GM10266 (cell line): ENCODE results near the gene ABTB2.

Experiments
- DNase-seq: peaks from one replicate; pipeline ENCODE4 v3.0.0; 2012; ENCODE audit errors: extremely low spot score
- TF ChIP-seq, protein P1 (sequence below): IDR thresholded peaks from 2 replicates; pipeline ENCODE4 v1.5.1; 2012; ENCODE audit warnings: mild to moderate bottlenecking, low read depth; ENCODE audit not compliant: control insufficient read depth, insufficient read depth; ENCODE audit errors: missing control alignments

The ABTB2 gene

DNA sequence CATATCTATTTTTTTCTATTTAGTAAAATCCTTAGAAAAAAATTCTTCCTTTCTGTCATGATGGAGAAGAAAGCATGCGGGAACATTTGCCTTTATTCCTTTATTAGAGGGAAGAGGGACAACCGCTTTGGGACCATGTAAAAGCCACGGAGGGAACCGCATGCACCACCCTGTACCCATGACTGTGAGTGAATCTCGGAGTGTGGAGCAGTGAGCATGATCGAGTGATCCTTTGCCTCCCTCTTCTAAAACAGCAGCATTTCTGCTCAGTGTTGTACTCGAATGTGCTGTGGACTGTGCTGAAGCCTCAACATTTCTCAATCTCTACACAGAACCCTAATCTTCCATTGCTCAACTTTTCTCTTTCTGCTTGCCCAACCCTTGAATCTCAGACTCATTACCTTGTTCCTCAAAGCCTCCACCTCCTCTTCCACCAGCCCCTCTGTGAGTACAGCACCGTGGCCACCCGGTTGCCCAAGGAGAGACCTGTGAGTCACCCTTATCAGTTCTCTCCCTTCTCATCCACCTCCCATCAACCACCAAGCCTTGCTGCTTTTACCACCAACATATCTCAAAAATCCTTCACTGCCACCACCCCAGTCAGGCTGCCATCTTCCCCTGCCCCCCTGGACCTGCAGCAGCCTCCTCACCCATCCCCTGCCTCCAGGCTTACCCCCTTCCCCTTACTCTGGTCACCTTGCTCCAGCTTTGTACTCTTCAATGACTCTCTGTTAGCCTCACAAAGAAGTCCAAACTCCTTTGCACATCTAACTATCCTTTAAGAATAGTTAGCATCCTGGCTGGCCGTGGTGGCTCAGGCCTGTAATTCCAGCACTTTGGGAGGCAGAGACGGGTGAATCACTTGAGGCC is 149.3 kb downstream of the ABTB2 start:
- TF ChIP-seq, protein P1, sequence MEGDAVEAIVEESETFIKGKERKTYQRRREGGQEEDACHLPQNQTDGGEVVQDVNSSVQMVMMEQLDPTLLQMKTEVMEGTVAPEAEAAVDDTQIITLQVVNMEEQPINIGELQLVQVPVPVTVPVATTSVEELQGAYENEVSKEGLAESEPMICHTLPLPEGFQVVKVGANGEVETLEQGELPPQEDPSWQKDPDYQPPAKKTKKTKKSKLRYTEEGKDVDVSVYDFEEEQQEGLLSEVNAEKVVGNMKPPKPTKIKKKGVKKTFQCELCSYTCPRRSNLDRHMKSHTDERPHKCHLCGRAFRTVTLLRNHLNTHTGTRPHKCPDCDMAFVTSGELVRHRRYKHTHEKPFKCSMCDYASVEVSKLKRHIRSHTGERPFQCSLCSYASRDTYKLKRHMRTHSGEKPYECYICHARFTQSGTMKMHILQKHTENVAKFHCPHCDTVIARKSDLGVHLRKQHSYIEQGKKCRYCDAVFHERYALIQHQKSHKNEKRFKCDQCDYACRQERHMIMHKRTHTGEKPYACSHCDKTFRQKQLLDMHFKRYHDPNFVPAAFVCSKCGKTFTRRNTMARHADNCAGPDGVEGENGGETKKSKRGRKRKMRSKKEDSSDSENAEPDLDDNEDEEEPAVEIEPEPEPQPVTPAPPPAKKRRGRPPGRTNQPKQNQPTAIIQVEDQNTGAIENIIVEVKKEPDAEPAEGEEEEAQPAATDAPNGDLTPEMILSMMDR = no peak
- DNase-seq = no peak

DNA sequence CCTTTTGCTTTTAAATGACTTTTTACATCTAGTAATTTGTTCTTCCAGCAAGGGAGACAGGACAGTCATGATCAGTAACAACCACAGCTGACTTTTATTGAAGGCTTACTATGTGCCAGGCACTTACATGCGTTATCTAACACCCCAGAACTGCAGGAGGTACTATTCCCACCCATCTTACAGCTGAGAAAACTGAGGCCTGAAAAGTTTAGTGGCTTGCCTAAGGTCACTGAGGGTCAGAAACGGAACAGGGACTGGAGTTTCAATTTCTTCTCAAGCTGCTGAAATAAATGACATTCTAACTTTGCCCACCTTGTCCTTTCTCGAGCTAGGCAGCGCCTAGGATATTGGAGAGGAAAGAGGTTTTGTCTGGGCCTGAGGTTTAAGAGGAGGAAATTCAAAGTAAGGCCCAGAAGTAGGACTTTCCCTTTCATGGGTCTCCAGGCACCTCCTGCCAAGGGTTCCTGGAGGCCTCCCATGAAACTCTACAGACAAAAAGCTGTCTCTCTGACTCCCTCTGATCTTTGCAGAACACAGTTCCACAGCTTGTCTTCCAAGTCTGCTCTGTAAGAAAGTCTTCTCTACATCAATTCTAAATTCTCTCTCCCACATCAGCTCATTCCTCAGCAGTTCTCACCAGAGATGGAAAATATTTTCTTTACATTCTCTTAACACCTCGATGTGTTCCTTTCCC is 150.2 kb downstream of the ABTB2 start:
- DNase-seq = no peak
- TF ChIP-seq, protein P1 = no peak

DNA sequence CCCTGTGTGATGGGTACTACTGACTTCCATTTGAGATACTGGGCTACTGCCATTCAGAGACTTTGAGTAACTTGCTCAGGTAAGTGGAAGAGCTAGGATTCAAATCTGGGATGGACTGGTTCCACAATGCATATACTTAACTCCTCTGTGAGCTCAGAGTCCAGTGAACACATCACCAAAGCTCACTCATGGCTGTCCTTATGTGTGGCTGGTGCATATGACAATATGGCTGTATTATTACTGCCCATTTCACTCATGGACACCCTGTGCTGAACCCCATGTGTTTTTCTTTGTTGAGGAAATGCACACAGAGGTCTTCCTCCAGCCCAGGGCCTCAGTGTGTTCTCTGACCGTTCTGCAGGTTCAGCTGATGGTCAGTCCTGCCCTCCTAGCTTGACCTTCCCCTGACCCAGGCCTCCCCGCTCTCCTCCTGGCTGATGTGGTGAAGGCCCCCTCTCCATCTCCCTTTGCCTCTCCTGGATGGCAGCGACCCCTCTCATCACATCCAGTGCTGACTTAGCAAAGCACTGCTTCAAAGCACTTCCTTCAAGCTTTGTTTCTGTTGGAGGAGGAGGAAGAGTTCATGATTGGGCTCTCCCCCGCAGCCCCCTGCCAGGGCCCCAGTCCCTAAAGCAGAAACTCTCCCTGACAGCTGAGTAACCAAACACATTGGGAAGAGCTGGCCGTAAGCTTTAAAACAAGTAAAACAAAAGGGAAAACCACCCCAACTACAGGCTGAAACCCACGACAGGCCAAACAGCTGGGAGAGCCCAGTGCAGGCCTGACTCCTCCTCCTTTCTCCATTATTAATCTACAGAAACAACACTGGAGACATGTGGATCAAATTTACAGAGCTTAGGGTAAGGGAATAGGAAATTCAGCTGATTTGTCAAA is 151.2 kb downstream of the ABTB2 start:
- TF ChIP-seq, protein P1 = no peak
- no peak for DNase-seq

DNA sequence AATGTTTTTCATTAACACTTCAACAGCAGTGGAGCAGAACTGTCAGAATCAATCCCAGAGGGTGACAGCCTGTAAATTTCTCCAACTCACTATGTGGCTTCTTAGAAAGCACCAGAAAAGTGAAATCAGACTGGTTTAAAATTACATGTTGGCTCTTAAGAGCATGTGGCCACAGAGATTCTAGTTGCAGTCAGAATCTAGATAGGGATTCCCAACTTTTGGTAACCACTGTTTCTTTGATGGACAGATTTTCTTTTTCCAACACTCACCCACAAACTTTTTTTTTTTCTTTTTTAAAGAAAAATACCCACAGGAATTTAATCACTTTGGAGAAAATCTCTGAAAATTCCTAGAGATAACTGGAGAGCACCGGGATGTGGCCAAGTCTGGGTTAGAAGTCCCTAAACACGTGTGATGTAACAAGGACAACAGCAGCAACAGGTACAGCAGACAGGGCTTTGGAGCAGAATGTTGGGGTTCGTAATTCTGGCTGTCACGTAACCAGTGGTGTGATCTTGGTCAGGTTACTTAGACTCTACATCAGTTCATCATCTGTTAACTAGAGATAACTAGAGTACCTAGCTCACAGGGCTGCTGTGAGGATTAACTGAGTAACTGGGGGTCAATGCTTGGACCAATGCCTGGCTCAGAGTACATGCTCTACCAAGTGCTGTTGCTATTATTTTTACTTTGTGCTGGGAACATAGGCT is 152.3 kb downstream of the ABTB2 start:
- no peak for DNase-seq

DNA sequence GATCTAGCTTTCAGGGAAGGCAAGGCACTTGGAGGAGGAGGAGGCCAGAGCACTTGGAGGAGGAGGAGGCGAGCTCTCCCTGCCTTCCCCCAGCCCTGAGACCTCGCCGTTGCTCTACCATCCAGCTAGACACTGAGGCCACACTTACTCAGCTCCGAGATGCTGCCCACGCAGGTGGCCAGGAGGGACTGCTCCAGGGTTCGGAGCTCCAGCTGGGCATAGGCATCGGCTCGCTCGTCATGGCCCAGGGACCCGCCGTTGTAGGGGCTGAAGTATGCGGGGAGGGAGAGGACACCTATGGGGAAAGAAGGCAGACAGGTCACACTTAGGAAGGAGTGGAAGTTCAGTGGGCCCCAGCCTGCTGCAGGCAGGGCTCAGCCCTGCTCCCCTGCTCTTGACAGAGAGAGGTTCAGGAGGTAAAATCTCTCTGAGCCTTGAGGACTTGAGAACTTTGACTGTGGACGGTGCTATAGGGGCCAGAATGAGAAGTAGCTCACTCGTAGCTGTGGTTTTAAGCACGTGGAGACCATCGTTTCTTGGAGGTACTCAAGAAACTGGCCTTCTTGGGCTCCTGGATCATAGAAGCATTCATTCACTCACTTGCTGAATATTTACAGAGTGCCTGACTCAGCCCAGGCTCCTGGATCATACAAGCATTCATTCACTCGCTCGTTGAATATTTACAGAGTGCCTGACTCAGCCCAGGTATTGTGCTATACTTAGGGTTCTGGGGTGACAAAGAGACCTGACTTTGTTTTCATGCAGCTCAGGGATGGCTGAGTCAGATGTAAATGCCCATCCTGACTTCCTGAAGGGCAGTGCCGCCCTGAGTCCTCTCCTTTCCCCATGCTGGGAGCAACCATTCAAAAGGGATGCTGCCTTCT is 153.2 kb downstream of the ABTB2 start:
- TF ChIP-seq, protein P1 = no peak
- no peak for DNase-seq

More for the DNA sequence above, 152.3 kb downstream of the ABTB2 start:
- TF ChIP-seq, protein P1 = no peak

DNA sequence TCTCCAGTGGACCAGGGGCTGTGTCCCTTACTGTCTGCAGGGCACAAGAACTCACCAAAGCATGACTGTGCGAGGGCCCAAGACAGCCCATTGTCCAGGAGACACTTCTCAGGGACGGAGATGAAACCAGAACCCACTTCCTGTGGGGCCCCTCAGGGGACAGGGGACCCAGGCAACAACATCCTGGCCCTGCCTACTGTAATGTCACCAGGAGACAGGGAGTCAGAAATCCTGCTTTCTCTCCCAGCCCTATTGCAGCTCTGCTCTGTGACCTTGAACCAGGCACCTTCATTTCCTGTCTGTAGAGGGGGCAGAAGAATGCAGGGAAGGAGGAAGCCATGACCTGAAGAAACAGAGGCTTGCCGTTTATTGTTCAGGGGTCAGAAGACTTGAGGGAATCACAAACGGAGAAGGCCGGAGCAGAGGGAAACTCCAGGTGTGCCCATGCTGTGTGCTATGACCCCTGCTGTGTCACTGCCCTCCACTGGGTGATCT is 154.4 kb downstream of the ABTB2 start:
- no peak for DNase-seq
- TF ChIP-seq, protein P1 = no peak
